Activated CD8-positive, alpha-beta memory T cell treated with anti-CD3 and anti-CD28 coated beads, Interleukin-2, amount 50 U/mL, for 24 hours (primary cell): ENCODE data around the gene DOLK.

Experiments used
- DNase-seq: peaks from one replicate; pipeline ENCODE4 v3.0.0-alpha.2; 2020; ENCODE audit errors: extremely low read depth

Gene DOLK

GRCh38 chr9:128906741-128907140 lies 40.7 kb downstream of the DOLK start:
- no peak for DNase-seq

DNA sequence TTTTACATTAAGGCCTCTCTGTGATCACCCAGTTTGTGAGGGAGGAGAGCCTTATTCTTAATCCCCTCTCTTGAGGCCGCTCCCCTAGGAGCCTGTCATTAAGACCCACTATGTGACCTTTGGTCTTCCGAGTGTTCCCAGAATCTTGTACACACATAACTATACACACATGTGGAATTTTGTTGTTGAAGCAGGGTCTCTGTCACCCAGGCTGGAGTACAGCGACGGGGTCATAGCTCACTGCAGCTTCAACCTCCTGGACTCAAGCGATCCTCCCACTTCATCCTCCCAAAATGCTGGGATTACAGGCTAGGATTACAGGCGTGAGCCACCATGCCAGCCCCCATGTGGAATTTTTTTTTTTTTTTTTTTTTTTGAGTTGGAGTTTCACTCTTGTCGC lies 41.4 kb downstream of the DOLK start:
- no peak for DNase-seq

DNA sequence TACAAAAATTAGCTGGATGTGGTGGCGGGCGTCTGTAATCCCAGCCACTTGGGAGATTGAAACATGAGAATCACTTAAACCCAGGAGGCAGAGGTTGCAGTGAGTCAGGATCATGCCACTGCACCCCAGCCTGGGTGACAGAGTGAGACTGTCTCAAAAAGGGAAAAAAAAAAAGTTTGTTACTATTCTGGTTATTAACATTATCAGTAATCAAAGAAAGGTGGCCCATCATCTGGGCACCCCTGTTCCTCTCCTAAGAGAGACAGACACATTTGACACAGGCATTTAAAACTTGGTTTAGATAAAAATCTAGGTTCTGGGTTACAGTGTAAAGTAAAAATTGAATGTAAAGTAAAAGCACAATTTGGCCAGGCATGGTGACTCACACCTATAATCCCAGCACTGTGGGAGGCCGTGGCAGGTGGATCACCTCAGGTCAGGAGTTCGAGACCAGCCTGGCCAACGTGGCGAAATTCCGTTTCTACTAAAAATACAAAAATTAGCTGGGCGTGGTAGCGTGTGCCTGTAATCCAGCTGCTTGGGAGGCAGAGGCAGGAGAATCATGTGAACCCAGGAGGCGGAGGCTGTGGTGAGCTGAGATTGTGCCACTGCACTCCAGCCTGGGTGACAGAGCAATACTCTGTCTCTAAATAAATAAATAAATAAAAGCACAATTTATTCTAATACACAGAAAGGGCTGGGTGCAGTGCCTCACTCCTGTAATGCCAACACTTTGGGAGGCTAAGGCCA lies 43.4 kb downstream of the DOLK start:
- no peak for DNase-seq

- no peak for DNase-seq
Observed at GRCh38 chr9:128903079-128903461, 44.3 kb downstream of the DOLK start.

DNA sequence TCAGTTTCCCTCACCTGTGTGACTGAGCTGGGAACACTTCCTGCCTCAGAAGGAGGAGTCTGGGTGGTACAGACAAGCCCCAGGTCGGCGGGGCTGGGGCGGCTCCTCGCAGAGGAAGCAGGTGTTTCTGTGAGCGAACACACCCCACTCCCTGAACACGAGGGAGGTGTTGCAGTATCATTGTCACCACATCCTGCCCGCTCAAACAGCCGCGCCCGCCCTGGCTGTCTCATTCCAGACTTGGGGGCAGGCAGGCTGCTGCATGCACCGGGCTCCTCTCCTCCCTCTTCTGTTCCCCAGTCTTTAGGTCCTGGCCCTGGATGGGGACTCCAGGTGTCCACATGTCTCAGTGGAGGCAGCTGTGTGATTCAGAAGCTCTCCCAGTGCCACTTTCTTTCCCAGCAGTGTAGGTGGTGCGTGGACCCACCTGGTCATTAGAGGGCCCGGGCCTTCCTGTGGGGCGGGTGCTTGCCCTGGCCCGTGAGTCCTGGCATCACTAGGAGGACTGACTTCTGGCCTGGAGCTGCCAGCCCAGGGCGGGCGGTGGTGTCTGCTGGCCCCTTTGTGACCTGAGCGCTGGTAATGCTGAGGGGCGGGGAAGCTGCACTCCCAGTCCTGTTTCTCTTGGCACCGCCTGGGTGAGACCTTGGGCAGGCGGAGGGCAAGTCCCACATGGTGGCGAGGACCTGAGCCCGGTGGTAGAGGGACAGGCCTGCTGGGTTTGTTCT lies 44.9 kb downstream of the DOLK start:
- DNase-seq = peak; percentile 70

DNA sequence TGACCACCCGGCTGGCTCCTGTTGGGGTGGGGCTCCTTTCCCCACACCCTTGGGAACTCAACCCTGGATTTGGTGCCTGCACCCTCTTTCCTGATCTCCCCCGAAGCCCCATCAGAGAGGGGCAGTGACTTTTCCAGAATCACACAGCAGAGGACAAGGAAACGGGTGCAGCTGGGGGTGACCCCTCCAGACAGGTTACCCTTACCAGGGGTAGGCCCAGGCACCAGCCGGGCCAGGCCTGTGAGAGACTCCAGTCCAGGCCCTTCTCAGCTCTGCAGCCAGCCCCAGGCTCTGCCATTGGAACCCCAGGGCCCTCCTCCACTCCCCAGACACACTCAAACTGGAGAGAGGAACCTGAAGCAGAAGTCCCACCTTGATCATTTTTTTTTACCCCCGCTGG lies 45.6 kb downstream of the DOLK start:
- no peak for DNase-seq

- no peak for DNase-seq
Observed at GRCh38 chr9:128901379-128901778, 46.0 kb downstream of the DOLK start.

GRCh38 chr9:128899566-128900322 lies 47.7 kb downstream of the DOLK start:
- no peak for DNase-seq

DNA sequence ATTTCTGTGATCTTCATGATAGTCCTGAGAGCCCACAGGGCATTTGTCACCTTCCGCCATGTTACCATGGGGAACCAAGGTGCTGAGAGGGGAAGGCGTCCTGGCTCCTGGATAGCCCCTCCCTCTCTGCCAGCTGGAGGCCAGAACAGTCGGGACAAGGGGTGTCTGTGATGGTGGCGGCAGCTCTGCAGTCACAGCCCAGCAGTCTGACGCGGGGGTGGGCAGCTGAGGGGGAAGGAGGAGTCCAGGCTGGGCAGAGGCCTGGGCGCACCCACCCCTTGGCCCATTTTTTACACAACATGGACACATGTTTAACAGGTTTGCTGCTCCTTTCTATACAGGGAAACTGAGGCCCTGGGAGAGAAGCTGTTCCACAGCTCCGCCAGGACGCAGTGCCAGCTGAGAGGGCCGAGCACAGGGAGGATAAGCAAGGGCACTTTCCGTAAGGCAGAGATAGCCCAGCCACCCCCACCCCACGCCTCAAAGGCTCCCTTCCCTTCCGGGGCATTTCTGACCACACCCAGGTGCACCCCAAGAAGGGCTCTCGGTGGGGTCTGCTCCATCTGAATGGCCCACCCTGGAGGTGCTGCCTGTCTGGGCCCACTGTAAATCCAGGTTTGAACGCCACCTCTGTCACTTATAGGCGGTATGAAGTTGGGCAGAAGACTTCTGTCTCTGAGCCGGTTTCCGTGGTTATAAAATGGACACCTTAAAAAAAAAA lies 48.4 kb downstream of the DOLK start:
- DNase-seq = no peak

DNA sequence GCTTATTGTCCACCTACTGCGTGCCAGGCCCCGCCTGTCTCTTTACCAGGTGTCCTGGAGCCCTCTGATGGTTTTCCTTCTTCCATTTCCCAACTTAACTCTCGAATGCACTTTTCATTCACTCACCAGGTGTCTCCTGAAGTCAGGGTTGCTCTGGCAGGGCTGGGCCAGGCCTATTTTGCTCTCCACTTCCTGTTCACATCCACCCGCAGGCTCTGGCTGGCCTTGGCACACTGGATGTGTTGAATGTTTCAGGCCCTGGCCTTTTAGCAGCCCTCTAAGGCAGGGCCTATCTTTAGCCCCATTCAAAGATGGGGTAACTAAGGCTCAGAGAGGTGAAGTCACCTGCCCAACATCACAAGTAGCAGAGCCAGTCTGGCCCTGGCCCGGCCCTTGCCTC lies 49.0 kb downstream of the DOLK start:
- DNase-seq = no peak

GRCh38 chr9:128895556-128895955 lies 51.8 kb downstream of the DOLK start:
- no peak for DNase-seq
